GM20000 (cell line): ENCODE measurements around the gene GPR171.

Experiments used
- DNase-seq: peaks from one replicate; pipeline ENCODE4 v3.0.0; 2012; ENCODE audit warnings: low spot score
- TF ChIP-seq, protein P1 (sequence below): IDR thresholded peaks from 2 replicates; pipeline ENCODE4 v1.5.1; 2012; ENCODE audit warnings: mild to moderate bottlenecking, control low read depth; ENCODE audit errors: extremely low read depth, missing control alignments

GPR171 gene

DNA sequence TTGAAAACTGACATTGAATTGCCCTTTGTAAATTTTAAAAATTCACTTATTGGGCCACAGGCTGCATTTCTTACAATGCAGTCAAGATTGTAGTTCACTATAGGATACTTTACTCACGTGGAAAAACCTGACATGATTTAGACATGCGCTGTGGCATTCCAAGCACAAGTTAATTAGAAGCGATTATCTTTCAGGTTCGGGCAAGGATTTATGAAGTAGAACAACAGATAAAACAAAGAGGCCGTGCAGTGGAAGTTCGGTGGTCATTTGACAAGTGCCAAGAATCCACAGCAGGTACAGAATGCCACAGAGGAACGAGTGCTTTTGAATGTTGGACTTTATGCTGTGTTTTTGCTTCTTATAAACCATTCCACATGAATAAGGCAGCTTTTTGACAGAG, 37.8 kb downstream of the GPR171 start:
- TF ChIP-seq, protein P1, sequence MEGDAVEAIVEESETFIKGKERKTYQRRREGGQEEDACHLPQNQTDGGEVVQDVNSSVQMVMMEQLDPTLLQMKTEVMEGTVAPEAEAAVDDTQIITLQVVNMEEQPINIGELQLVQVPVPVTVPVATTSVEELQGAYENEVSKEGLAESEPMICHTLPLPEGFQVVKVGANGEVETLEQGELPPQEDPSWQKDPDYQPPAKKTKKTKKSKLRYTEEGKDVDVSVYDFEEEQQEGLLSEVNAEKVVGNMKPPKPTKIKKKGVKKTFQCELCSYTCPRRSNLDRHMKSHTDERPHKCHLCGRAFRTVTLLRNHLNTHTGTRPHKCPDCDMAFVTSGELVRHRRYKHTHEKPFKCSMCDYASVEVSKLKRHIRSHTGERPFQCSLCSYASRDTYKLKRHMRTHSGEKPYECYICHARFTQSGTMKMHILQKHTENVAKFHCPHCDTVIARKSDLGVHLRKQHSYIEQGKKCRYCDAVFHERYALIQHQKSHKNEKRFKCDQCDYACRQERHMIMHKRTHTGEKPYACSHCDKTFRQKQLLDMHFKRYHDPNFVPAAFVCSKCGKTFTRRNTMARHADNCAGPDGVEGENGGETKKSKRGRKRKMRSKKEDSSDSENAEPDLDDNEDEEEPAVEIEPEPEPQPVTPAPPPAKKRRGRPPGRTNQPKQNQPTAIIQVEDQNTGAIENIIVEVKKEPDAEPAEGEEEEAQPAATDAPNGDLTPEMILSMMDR: no peak
- DNase-seq: no peak

DNA sequence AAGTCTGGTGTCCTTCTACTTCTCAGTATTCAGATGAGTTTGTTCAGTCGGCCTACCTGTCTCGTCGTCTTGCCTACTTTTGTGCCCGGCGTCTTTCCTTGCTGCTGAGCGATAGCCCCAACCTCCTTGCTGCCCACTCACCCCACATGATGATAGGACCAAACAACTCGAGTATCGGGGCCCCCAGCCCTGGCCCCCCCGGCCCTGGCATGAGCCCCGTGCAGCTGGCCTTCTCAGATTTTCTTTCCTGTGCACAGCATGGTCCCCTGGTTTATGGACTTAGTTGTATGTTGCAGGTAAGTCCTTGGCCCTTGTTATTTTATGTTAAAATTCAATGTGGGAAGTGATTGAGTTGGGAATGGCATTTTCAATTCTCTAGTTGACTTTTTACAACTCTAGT, 43.2 kb downstream of the GPR171 start:
- TF ChIP-seq, protein P1: no peak
- DNase-seq: no peak

DNA sequence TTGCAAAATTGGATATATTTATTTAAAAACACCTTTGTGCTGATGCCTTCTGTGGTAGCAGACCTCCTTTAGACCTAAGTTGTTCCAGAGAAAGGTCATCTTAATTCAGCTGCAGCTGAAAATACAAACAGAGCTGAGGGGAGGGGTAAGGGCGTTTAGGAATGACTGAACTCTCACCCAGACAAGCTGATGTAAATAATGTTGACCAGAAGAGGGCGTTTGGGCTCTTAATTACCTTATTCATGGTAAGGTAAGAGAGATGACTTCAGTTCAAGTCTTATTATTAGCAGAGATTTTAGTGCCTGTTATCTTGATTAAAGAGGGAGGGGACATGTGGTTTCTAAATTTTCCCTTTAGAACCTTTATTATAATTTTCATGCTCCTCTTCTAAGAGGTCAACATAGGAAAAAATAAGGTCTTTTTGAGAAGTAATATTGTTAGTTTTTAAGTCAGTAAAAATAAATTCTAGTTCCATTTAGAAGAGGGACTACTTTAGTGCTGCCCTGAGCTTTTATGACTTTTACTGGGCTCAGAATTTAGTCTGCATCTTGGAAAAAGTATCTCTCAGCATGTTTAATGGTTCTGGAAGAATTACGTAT, 46.3 kb downstream of the GPR171 start:
- TF ChIP-seq, protein P1: peak; percentile 41
- DNase-seq: peak; percentile 51

DNA sequence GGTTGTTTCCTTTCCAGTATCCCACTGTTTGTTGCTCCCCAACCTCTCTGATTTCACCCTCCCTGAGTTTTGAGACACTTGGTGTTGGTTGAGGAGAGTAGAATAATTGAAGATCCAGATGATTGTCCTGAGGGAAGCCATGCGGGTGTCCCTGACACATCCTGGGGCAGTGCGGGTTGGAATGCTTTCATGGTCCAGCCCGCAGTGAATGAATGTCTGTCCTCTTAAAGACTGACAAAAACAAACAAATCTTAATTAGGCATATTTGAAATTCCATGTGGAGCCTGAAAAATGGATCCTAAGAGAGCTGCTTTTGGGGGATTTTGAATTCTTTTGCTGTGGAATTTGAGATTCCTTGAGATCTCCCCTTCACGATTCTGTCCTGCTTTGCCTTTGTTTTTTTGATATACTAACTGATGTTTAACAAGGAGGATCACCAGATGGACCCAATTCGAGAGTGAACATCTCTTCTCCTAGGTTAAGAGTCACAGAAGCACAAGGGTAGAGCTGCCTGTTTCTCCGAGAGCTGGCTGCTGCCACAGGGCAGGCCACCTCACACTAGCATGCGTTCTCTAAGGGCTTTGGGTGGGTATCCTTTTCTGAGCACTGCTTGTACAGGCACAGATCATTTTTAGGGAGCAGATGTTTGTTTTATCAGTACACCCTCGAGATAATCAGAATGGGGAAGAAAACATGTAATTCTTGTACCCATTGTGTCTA, 47.4 kb downstream of the GPR171 start:
- DNase-seq: no peak
- TF ChIP-seq, protein P1: no peak

DNA sequence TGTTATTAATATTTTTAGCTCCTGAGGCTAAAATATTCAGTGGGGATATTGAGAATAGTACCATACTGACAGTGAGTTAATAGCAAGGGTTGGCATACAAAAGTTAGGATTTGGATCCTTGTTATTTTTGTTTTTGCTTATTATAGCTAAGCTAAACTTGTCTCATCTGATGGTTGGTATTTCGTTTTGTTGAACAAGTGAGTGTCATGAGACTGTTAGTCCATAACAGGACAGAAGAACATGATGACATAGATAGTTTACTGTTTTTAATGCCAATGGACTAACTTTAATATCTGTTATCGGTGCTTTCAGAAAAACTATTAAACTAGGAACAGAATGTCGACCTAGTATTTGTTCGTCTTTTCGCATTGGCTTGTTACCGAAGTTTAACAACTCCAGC, 48.5 kb downstream of the GPR171 start:
- TF ChIP-seq, protein P1: no peak
- no peak for DNase-seq

DNA sequence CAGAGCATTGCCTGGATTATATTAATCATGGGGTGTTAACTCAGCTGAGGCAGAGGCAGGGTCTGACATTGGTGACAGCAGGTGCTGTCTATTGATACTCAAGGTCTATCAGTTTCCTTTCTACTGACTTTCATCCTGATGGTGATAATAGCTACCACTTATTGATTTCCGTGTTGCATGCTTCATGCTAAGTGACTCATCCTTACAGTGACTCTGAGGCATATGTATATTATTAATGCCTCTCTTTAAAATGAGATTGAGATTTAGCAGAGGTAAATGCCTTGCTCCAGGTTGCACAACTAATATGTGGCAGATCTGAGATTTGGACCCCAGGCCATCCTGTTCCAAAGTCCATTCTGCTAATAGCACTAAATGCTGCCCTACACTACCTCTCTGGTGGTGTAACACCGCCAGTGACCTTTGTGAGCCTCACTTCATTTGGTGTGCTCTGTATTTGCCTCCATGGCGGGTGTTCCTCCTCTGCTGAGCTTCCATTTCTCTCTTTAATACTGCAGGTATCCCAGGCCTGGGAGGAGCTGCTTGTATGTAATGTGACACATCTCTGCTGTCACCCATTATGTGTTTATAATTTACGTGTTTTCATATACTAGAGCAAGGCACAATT, 50.4 kb downstream of the GPR171 start:
- DNase-seq: no peak
- TF ChIP-seq, protein P1: no peak
